ENCODE measurements around the gene CACNB3. TPM values are rescaled to one million over a fixed set of nuclear protein-coding genes. Genes with fewer than 3 reads are reported as not detected.

CACNB3 gene
- total and polyA plus RNA-seq, 5 donors, result 3.5 to 7.6 (median 6.7) TPM

GRCh38 chr12:48779869-48780268 lies 38.4 kb upstream of the CACNB3 start:
- peak; percentile 62 to 84 (median 68) for DNase-seq

GRCh38 chr12:48780381-48781025 lies 37.8 kb upstream of the CACNB3 start:
- Histone ChIP-seq H3K4me3 (ENCODE audit: low read length) (no peak overlapping the region), H3K27me3 (ENCODE audit: control insufficient read depth, insufficient read depth) (no peaks in the 10 kb centered on the region), H3K27ac (ENCODE audit: low read length) (peak overlapping the region; percentile 91), H3K9me3 (ENCODE audit: control insufficient read depth, low read length) (no peaks in the 10 kb centered on the region), H3K4me1 (ENCODE audit: control insufficient read depth, insufficient read depth, low read length) (peaks cover 23% of the 10 kb centered on the region)
- 66% methylated on average over 11 of the region's 11 CpGs for WGBS
- DNase-seq (no peak), ATAC-seq (peak; percentile 2 to 3)
- intact Hi-C loops (cut with DNase I), result no loop called here

More at GRCh38 chr12:48779869-48780268, 38.4 kb upstream of the CACNB3 start:
- no peaks in the 10 kb centered on the region for H3K9me3 ChIP-seq (ENCODE audit: control insufficient read depth, low read length)
- peak overlapping the region; percentile 91 for H3K27ac ChIP-seq (ENCODE audit: low read length)
- WGBS, result 2% methylated on average over 3 of the region's 3 CpGs
- peaks cover 23% of the 10 kb centered on the region for H3K4me1 ChIP-seq (ENCODE audit: control insufficient read depth, insufficient read depth, low read length)
- intact Hi-C loops (cut with DNase I), result no loop called here
- H3K4me3 ChIP-seq (ENCODE audit: low read length), result no peak overlapping the region
- H3K27me3 ChIP-seq (ENCODE audit: control insufficient read depth, insufficient read depth), result no peaks in the 10 kb centered on the region
- ATAC-seq, result peak; percentile 63 to 78

- Histone ChIP-seq H3K9me3 (ENCODE audit: control insufficient read depth, low read length) (no peaks in the 10 kb centered on the region), H3K27ac (ENCODE audit: low read length) (peak overlapping the region; percentile 63), H3K4me1 (ENCODE audit: control insufficient read depth, insufficient read depth, low read length) (peaks cover 27% of the 10 kb centered on the region), H3K4me3 (ENCODE audit: low read length) (no peak overlapping the region), H3K27me3 (ENCODE audit: control insufficient read depth, insufficient read depth) (no peaks in the 10 kb centered on the region)
- ATAC-seq (no peak), DNase-seq (no peak)
- 66% methylated on average over 9 of the region's 9 CpGs for WGBS
- intact Hi-C loops (cut with DNase I), result no loop called here
Measured at GRCh38 chr12:48781750-48782456, 36.4 kb upstream of the CACNB3 start.

GRCh38 chr12:48782457-48783395 lies 35.6 kb upstream of the CACNB3 start:
- no peak for DNase-seq
- no peaks in the 10 kb centered on the region for H3K27me3 ChIP-seq (ENCODE audit: control insufficient read depth, insufficient read depth)
- ATAC-seq, result no peak
- 78% methylated on average over 63 of the region's 63 CpGs for WGBS
- peaks cover 29% of the 10 kb centered on the region for H3K4me1 ChIP-seq (ENCODE audit: control insufficient read depth, insufficient read depth, low read length)
- no peak overlapping the region for H3K27ac ChIP-seq (ENCODE audit: low read length)
- H3K4me3 ChIP-seq (ENCODE audit: low read length), result no peak overlapping the region
- H3K9me3 ChIP-seq (ENCODE audit: control insufficient read depth, low read length), result no peaks in the 10 kb centered on the region
- intact Hi-C loops (cut with DNase I), result no loop called here

- Histone ChIP-seq H3K27me3 (ENCODE audit: control insufficient read depth, insufficient read depth) (no peaks in the 10 kb centered on the region), H3K4me1 (ENCODE audit: control insufficient read depth, insufficient read depth, low read length) (peaks cover 27% of the 10 kb centered on the region), H3K27ac (ENCODE audit: low read length) (no peak overlapping the region), H3K4me3 (ENCODE audit: low read length) (no peak overlapping the region), H3K9me3 (ENCODE audit: control insufficient read depth, low read length) (no peaks in the 10 kb centered on the region)
- no peak for ATAC-seq
- intact Hi-C loops (cut with DNase I), result no loop called here
- 93% methylated on average over 4 of the region's 4 CpGs for WGBS
- DNase-seq, result no peak
Measured at GRCh38 chr12:48783432-48783831, 34.9 kb upstream of the CACNB3 start.

- peak overlapping the region; percentile 99 for H3K4me3 ChIP-seq (ENCODE audit: low read length)
- DNase-seq (peak; percentile 52 to 76 (median 71)), ATAC-seq (peak; percentile 72 to 74)
- WGBS, result 24% methylated on average over 7 of the region's 7 CpGs
- H3K9me3 ChIP-seq (ENCODE audit: control insufficient read depth, low read length), result no peaks in the 10 kb centered on the region
- intact Hi-C loops (cut with DNase I), result no loop called here
- peak overlapping the region; percentile 94 for H3K27ac ChIP-seq (ENCODE audit: low read length)
- H3K4me1 ChIP-seq (ENCODE audit: control insufficient read depth, insufficient read depth, low read length), result peaks cover 10% of the 10 kb centered on the region
- no peaks in the 10 kb centered on the region for H3K27me3 ChIP-seq (ENCODE audit: control insufficient read depth, insufficient read depth)
Measured at GRCh38 chr12:48786591-48787544, 31.4 kb upstream of the CACNB3 start.

GRCh38 chr12:48787791-48788523 lies 30.3 kb upstream of the CACNB3 start:
- Histone ChIP-seq H3K4me3 (ENCODE audit: low read length) (peak overlapping the region; percentile 99), H3K27me3 (ENCODE audit: control insufficient read depth, insufficient read depth) (no peaks in the 10 kb centered on the region), H3K27ac (ENCODE audit: low read length) (peak overlapping the region; percentile 94), H3K9me3 (ENCODE audit: control insufficient read depth, low read length) (no peaks in the 10 kb centered on the region), H3K4me1 (ENCODE audit: control insufficient read depth, insufficient read depth, low read length) (peaks cover 7% of the 10 kb centered on the region)
- DNase-seq (no peak), ATAC-seq (peak; percentile 38 to 47)
- intact Hi-C loops (cut with DNase I), result no loop called here
- WGBS, result 13% methylated on average over 11 of the region's 11 CpGs

- DNase-seq (peak in 1 of 3 donors; percentile 76), ATAC-seq (peak in 1 of 2 donors; percentile 1)
- Histone ChIP-seq H3K4me3 (ENCODE audit: low read length) (peak overlapping the region; percentile 99), H3K27me3 (ENCODE audit: control insufficient read depth, insufficient read depth) (no peaks in the 10 kb centered on the region), H3K9me3 (ENCODE audit: control insufficient read depth, low read length) (no peaks in the 10 kb centered on the region), H3K4me1 (ENCODE audit: control insufficient read depth, insufficient read depth, low read length) (peaks cover 7% of the 10 kb centered on the region), H3K27ac (ENCODE audit: low read length) (peak overlapping the region; percentile 94)
- under 1% methylated on average over 25 of the region's 25 CpGs for WGBS
- intact Hi-C loops (cut with DNase I), result no loop called here
Measured at GRCh38 chr12:48788524-48788853, 29.8 kb upstream of the CACNB3 start.

- DNase-seq (peak; percentile 85 to 94 (median 94)), ATAC-seq (peak; percentile 86 to 87)
- H3K4me1 ChIP-seq (ENCODE audit: control insufficient read depth, insufficient read depth, low read length), result peaks cover 7% of the 10 kb centered on the region
- peak within 1 kb of the TSS; percentile 99 for H3K4me3 ChIP-seq (ENCODE audit: low read length)
- intact Hi-C loops (cut with DNase I), result no loop called here
- no peaks in the 10 kb centered on the region for H3K9me3 ChIP-seq (ENCODE audit: control insufficient read depth, low read length)
- H3K27ac ChIP-seq (ENCODE audit: low read length), result peak within 1 kb of the TSS; percentile 94
- under 1% methylated on average over 86 of the region's 86 CpGs for WGBS
- H3K27me3 ChIP-seq (ENCODE audit: control insufficient read depth, insufficient read depth), result no peaks in the 10 kb centered on the region
Measured at GRCh38 chr12:48788854-48789775, 29.2 kb upstream of the CACNB3 start, which contains the start of gene ADCY6. TSS of gene ADCY6 (minus strand) at chr12:48789089. CDS start at chr12:48783434, 5,655 bp downstream.
